ENCODE data around the gene GATA1.

GATA1 gene

DNA sequence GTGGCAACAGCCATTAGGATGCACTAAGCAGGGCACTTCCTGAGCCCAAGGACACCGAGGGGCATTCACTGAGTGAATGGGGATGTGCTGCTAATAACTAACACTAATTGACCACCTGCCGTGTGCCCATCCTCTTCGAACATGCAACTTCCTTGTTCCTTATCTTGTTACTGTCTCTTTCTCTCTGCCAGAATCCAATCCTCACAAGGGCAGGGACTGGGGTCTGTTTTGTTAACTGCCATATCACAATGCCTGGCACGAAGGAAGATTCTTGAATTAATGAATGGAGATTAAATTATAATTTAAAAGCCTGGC, 41.2 kb downstream of the GATA1 start:
- Mint-ChIP-seq H3K9me3 (peaks cover 69% of the 10 kb centered on the region), H3K36me3 (ENCODE audit: low read depth) (peaks cover 45% of the 10 kb centered on the region), H3K4me3 (no peak overlapping the region), H3K4me1 (no peaks in the 10 kb centered on the region), H3K27ac (no peak overlapping the region), H3K27me3 (ENCODE audit: low read depth, poor library complexity) (peaks cover 52% of the 10 kb centered on the region)
- TF ChIP-seq, protein P1, sequence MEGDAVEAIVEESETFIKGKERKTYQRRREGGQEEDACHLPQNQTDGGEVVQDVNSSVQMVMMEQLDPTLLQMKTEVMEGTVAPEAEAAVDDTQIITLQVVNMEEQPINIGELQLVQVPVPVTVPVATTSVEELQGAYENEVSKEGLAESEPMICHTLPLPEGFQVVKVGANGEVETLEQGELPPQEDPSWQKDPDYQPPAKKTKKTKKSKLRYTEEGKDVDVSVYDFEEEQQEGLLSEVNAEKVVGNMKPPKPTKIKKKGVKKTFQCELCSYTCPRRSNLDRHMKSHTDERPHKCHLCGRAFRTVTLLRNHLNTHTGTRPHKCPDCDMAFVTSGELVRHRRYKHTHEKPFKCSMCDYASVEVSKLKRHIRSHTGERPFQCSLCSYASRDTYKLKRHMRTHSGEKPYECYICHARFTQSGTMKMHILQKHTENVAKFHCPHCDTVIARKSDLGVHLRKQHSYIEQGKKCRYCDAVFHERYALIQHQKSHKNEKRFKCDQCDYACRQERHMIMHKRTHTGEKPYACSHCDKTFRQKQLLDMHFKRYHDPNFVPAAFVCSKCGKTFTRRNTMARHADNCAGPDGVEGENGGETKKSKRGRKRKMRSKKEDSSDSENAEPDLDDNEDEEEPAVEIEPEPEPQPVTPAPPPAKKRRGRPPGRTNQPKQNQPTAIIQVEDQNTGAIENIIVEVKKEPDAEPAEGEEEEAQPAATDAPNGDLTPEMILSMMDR (IDR thresholded peaks at IDR 0.05) = no peak
- no peak for DNase-seq

DNA sequence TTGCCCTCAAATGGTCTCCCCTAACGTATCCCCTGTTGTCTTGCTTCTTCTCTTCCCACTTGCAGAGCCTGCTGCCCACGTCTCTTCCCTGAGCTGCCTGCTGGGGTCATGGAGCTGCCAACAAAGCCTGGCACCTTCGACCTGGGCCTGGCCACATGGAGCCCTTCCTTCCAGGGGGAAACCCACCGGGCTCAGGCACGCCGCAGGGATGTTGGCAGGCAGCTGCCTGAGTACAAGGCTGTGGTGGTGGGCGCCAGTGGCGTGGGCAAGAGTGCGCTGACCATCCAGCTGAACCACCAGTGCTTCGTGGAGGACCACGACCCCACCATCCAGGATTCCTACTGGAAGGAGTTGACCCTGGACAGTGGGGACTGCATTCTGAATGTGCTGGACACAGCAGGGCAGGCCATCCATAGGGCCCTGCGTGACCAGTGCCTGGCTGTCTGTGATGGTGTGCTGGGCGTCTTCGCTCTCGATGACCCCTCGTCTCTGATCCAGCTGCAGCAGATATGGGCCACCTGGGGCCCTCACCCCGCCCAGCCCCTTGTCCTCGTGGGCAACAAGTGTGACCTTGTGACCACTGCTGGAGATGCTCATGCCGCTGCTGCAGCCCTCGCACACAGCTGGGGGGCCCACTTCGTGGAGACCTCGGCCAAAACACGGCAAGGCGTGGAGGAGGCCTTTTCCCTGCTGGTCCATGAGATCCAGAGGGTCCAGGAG, 42.8 kb downstream of the GATA1 start:
- no peak for DNase-seq
- H3K27me3 Mint-ChIP-seq (ENCODE audit: low read depth, poor library complexity) = peaks cover 67% of the 10 kb centered on the region
- peaks cover 37% of the 10 kb centered on the region for H3K36me3 Mint-ChIP-seq (ENCODE audit: low read depth)
- no peak overlapping the region for H3K4me3 Mint-ChIP-seq
- H3K4me1 Mint-ChIP-seq = peaks cover 3% of the 10 kb centered on the region
- no peak overlapping the region for H3K27ac Mint-ChIP-seq
- H3K9me3 Mint-ChIP-seq = peaks cover 72% of the 10 kb centered on the region
- TF ChIP-seq, protein P1 (IDR thresholded peaks at IDR 0.05) = no peak

DNA sequence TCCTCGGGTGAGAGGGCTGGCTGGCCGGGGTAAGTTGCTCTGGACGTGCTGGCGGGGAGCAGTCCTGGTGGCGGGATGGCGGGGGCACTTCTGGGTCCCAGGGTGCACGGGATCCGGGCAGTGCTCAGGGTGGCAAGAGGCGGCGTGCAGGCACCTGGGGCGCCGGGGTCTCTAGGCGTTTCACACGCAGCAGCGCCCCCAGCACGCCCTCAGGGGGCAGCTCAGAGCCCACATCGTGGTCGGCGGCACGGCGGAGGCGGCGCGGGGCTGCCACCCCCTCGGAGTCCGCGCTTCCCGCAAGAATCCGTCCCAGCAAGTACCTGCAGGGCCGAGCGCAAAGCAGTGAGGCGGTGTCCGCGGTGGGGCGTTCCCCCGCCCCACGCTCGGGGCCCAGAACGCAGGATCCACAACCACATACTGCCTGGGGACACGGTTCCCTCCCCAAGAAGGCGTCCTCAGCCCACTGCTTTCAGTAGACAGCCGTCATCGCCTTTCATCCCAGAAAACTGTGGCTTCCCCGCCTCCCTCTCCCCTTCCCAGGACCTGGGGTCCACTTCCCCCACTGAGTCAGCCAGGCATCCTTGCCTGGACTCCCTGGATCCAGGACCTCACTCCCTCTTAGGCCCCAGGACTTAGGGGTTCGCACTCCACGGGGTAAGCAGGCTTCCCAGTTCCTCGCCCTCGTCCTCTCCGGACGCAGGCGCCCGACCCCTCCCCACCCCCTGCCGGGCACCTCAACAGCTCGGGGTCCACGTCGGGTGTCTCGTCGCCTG, 44.9 kb downstream of the GATA1 start:
- Mint-ChIP-seq H3K4me1 (peaks cover 12% of the 10 kb centered on the region), H3K9me3 (peaks cover 68% of the 10 kb centered on the region), H3K36me3 (ENCODE audit: low read depth) (peaks cover 17% of the 10 kb centered on the region), H3K4me3 (no peak overlapping the region), H3K27ac (no peak overlapping the region), H3K27me3 (ENCODE audit: low read depth, poor library complexity) (peaks cover 86% of the 10 kb centered on the region)
- TF ChIP-seq, protein P1 (IDR thresholded peaks at IDR 0.05) = no peak
- DNase-seq = no peak

DNA sequence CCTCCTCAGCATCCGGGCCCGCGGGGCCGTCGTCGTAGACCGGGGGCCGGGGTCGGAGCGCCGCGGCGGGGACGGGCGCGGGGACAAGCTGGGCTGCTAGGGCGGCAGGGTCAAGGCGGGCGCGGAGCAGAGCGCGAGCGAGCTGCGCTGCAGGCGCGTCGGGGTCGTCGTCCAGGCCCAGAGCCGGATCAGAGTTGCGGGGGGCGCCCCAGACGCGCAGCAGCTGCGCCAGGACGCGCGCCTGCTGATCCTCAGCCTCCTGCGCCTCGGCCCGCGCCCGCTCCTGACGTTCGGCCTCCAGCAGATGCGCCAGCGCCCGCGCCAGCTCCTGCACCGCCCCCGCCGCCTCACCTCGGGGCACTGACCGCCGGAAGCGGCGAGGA, 45.5 kb downstream of the GATA1 start:
- H3K9me3 Mint-ChIP-seq = peaks cover 71% of the 10 kb centered on the region
- H3K27ac Mint-ChIP-seq = no peak overlapping the region
- H3K27me3 Mint-ChIP-seq (ENCODE audit: low read depth, poor library complexity) = peaks cover 91% of the 10 kb centered on the region
- no peak overlapping the region for H3K4me3 Mint-ChIP-seq
- H3K4me1 Mint-ChIP-seq = peaks cover 12% of the 10 kb centered on the region
- peak; percentile 38 for DNase-seq
- peaks cover 17% of the 10 kb centered on the region for H3K36me3 Mint-ChIP-seq (ENCODE audit: low read depth)
- TF ChIP-seq, protein P1 (IDR thresholded peaks at IDR 0.05) = no peak

DNA sequence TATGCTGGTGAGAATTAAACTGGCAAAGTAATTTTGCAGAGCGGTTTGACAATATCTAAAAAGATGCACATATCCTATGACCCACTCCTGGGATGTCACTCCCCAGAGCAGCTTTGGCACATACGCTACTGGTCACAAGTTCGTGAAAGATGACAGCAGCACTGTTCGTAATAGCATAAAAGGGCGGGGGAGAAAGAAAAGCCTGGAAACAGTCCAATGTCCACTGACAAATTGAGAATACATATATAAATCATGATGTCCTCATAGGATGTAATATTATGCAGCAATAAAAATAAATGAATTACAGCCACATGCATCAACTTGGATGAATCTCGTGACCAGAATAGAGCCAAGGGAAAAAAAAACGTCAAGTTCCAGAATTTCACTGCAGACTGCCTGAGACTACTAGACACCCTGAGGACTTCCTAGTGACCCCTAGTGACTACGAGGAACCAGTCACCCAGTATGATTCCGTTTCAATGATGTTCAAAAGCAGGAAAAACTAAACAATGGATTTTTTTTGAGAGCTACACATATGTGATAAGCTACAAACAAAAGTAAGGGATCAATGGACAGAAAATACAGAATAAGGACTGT, 47.2 kb downstream of the GATA1 start:
- H3K9me3 Mint-ChIP-seq = peaks cover 67% of the 10 kb centered on the region
- H3K4me1 Mint-ChIP-seq = peaks cover 12% of the 10 kb centered on the region
- TF ChIP-seq, protein P1 (IDR thresholded peaks at IDR 0.05) = no peak
- DNase-seq = no peak
- peaks cover 95% of the 10 kb centered on the region for H3K27me3 Mint-ChIP-seq (ENCODE audit: low read depth, poor library complexity)
- peaks cover under 1% of the 10 kb centered on the region for H3K36me3 Mint-ChIP-seq (ENCODE audit: low read depth)
- H3K27ac Mint-ChIP-seq = no peak overlapping the region
- H3K4me3 Mint-ChIP-seq = peak overlapping the region; percentile 29

Data from nephron progenitor cell (in vitro differentiated cells).